ENCODE data around the gene KAT14.

GRCh38 chr20:18139832-18140231 is 2.2 kb downstream of the KAT14 start:
- TF ChIP-seq TAF1 (IDR thresholded peaks at IDR 0.05; ENCODE audit: borderline replicate concordance, insufficient read depth, low read length) (no peak), POLR2AphosphoS5 (IDR thresholded peaks at IDR 0.05; ENCODE audit: low read depth, low read length) (no peak)
